ENCODE data around the gene NMNAT3.

NMNAT3 gene

DNA sequence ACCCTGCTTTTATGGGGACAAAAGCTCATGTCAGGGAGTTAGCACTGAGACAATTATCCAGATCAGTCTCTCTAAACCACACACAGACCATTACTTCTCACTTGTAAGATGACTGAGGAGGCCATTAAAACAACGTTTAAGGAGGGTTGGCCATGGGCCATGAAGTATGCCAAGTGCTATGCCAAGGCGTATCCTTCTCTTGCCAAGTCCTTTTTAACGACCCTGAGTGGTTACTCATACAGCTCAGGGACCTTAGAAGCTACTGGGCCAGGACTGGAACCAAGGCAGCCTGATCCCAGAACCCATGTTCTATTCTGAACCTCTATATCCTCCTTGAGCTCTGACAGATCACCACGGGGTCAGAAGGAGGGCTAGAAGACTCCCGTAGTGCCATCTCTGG is 50.0 kb downstream of the NMNAT3 start:
- CTCF ChIA-PET: interaction anchor here (1.4 to 1.5 kb wide), 2 partner anchors 8 to 34 kb away, joined by 4 to 5 read pairs; no protein-coding TSS in a partner anchor
- POLR2A ChIA-PET: no interaction called here
- no peak for DNase-seq (ENCODE audit: extremely low spot score)
- TF ChIP-seq, protein P1, sequence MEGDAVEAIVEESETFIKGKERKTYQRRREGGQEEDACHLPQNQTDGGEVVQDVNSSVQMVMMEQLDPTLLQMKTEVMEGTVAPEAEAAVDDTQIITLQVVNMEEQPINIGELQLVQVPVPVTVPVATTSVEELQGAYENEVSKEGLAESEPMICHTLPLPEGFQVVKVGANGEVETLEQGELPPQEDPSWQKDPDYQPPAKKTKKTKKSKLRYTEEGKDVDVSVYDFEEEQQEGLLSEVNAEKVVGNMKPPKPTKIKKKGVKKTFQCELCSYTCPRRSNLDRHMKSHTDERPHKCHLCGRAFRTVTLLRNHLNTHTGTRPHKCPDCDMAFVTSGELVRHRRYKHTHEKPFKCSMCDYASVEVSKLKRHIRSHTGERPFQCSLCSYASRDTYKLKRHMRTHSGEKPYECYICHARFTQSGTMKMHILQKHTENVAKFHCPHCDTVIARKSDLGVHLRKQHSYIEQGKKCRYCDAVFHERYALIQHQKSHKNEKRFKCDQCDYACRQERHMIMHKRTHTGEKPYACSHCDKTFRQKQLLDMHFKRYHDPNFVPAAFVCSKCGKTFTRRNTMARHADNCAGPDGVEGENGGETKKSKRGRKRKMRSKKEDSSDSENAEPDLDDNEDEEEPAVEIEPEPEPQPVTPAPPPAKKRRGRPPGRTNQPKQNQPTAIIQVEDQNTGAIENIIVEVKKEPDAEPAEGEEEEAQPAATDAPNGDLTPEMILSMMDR (IDR thresholded peaks at IDR 0.05; ENCODE audit: control extremely low read depth, extremely low read depth, low read depth, missing control alignments): no peak

DNA sequence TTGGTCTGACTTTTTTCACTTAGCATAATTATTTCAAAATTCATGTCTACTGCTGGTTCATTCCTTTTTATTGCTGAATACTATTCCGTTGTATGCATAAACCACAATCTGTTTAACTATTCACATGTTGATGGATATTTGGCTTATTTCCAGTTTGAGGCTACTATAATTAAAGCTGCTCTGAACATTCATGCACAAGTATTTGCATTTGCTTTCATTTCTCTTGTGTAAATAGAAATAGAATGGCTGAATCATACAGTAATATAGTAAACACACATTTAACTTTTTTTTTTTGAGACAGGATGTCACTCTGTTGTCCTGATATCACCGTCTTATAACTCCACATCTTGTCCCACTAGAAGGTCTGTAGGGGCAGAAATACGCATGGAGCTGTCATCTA is 57.3 kb downstream of the NMNAT3 start:
- POLR2A ChIA-PET: no interaction called here

DNA sequence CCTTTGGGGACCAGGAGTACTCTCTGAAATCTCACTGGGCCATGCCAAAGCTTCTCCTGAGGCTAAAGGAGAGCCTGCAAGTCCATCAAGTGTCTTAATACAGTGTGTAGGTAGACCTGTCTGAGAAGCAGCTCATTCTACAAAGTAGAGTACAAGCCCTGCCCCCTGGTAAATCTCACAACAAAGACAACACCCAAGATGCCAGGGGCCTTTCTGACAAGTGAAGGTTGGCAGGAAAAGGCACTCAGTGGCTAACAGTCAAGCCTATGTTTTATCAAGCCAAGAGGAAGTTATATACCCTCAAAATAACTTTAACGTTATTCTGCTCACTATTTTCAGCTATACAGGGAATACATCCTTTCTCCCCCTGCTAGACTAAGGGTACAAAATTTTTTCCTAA is 58.3 kb downstream of the NMNAT3 start:
- TF ChIP-seq, protein P1 (IDR thresholded peaks at IDR 0.05; ENCODE audit: control extremely low read depth, extremely low read depth, low read depth, missing control alignments): no peak
- DNase-seq (ENCODE audit: extremely low spot score): no peak
- ChIA-PET POLR2A (no interaction called here), CTCF (interaction anchor here (1.6 kb wide), 1 partner anchor 11 kb away, joined by 3 read pairs; no protein-coding TSS in a partner anchor)

More for the DNA sequence above, 57.3 kb downstream of the NMNAT3 start:
- TF ChIP-seq, protein P1 (IDR thresholded peaks at IDR 0.05; ENCODE audit: control extremely low read depth, extremely low read depth, low read depth, missing control alignments): no peak
- DNase-seq (ENCODE audit: extremely low spot score): no peak
- CTCF ChIA-PET: no interaction called here

DNA sequence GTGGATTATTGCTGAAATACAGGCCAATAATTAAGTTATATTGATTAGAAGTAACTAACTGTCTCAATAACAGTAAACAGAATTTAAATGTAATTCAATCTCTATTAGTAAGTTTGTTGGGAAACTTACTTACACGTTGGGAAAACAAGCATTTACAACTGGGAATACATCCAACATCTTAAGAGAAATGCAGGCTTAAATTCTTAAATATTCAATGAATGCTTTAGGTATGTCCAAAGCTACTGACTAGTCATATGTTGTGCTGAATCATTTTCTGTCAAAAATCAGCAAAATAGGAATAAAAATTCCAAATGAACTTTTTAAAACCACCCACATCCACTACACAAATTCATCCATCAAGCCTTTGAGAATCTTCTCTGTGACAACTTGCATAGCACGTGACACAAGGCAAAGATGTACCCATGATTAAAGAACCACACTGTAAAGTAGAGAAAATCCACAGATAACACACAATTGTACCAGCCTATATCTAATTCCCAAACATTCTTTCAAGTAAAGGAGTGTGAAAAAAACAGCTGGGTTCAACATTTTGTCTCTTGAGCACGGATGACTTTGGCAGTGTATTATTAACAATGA is 60.0 kb downstream of the NMNAT3 start:
- TF ChIP-seq, protein P1 (IDR thresholded peaks at IDR 0.05; ENCODE audit: control extremely low read depth, extremely low read depth, low read depth, missing control alignments): no peak
- CTCF ChIA-PET: interaction anchor here (1.5 kb wide), 1 partner anchor 16 kb away, joined by 3 read pairs; no protein-coding TSS in a partner anchor
- POLR2A ChIA-PET: no interaction called here
- no peak for DNase-seq (ENCODE audit: extremely low spot score)

DNA sequence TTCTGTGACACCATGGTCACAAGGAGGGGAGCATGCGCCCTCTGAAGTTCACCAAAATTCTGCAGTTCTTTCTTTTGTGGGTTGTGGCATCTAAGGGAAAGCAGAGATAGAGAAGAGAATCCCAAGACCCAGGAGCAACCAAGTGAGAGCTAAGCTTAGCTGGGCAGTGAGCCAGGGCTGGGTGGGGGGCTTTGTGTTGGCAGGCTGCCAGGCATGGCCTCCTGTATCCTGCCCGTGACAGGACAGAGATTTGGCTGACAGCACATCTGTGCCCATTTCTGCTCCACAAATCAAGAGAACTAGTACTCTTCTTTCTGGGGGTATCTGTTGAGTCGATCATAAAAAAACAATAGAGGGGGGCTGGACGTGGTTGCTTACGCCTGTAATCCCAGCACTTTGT is 66.2 kb downstream of the NMNAT3 start:
- TF ChIP-seq, protein P1 (IDR thresholded peaks at IDR 0.05; ENCODE audit: control extremely low read depth, extremely low read depth, low read depth, missing control alignments): no peak
- DNase-seq (ENCODE audit: extremely low spot score): no peak
- POLR2A ChIA-PET: no interaction called here
- CTCF ChIA-PET: no interaction called here

DNA sequence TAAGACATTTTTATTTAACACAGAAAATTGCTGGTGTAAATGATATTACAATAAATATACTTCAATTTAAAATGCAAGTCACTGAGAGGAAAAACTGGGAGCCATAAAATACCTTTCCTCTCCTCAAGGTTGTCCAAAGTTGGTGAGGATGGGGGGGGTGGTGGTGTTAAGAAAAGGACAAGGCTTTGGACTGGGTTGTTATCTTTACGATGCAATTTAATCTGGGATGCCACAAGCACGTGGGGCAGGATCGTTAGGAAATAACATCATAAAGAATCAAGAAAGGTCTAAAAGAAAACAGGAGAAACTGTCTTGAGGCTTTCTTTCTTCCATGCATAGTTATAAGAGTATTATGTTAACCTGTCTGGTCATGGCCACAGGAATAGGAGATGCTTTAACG is 66.9 kb downstream of the NMNAT3 start:
- CTCF ChIA-PET: no interaction called here
- DNase-seq (ENCODE audit: extremely low spot score): no peak
- TF ChIP-seq, protein P1 (IDR thresholded peaks at IDR 0.05; ENCODE audit: control extremely low read depth, extremely low read depth, low read depth, missing control alignments): no peak
- POLR2A ChIA-PET: no interaction called here

All from GM10248 (cell line).